Neural progenitor cell (in vitro differentiated cells): ENCODE data around the gene RPH3AL. TPM values are rescaled to one million over a fixed set of nuclear protein-coding genes. Genes with fewer than 3 reads are reported as not detected.
A peak's percentile ranks its signal among the peaks of the same experiment; 100 is the strongest.
"Not testable (repeated sequence)": the region's sequence is repeated elsewhere in the genome, so short reads cannot be mapped to it uniquely, and the experiment has no call there.

Source experiments
- DNase-seq: peaks from one replicate; pipeline ENCODE4 v3.0.0-alpha.2; 2016; ENCODE audit warnings: low spot score
- H2AFZ ChIP-seq: fragments of 200-600 bp; sonication (generic); replicated peaks from 2 replicates; pipeline ENCODE4 v1.6.1; 2016; ENCODE audit warnings: antibody characterized with exemption
- H3F3A ChIP-seq: fragments of 200-600 bp; sonication (generic); 2 replicates; pipeline ENCODE4 v1.6.1; 2016; ENCODE audit warnings: antibody characterized with exemption, low read depth
- H3K27ac ChIP-seq: fragments of 200-600 bp; sonication (generic); 2 replicates; pipeline ENCODE4 v1.5.1; 2016; ENCODE audit warnings: mild to moderate bottlenecking
- H3K27me3 ChIP-seq: fragments of 200-600 bp; sonication (generic); 2 replicates; pipeline ENCODE4 v1.6.1; 2016; ENCODE audit warnings: mild to moderate bottlenecking, moderate library complexity
- H3K36me3 ChIP-seq: fragments of 200-600 bp; sonication (generic); 2 replicates; pipeline ENCODE4 v1.5.1; 2016
- H3K4me1 ChIP-seq: fragments of 200-600 bp; sonication (generic); 2 replicates; pipeline ENCODE4 v1.6.1; 2016; ENCODE audit warnings: mixed run types
- H3K4me2 ChIP-seq: fragments of 200-600 bp; sonication (generic); 2 replicates; pipeline ENCODE4 v1.6.1; 2016
- H3K4me3 ChIP-seq: fragments of 200-600 bp; sonication (generic); 2 replicates; pipeline ENCODE4 v1.5.1; 2016
- H3K79me2 ChIP-seq: fragments of 200-600 bp; sonication (generic); 2 replicates; pipeline ENCODE4 v1.6.1; 2016; ENCODE audit warnings: low read depth
- H3K9ac ChIP-seq: fragments of 200-600 bp; sonication (generic); 2 replicates; pipeline ENCODE4 v1.6.1; 2016
- H3K9me3 ChIP-seq: fragments of 200-600 bp; sonication (generic); 2 replicates; pipeline ENCODE4 v1.5.1; 2016; ENCODE audit warnings: low read depth
- H4K20me1 ChIP-seq: fragments of 200-600 bp; sonication (generic); 2 replicates; pipeline ENCODE4 v1.6.1; 2016; ENCODE audit warnings: low read depth
- H3K27ac Mint-ChIP-seq: 3 replicates; pipeline ENCODE4 v1.8.0; 2021; ENCODE audit warnings: mixed read lengths
- H3K27me3 Mint-ChIP-seq: 2 replicates; pipeline ENCODE4 v1.8.0; 2022; ENCODE audit warnings: low read depth, mild to moderate bottlenecking, inconsistent platforms, moderate library complexity, mixed read lengths; ENCODE audit not compliant: insufficient read depth
- H3K36me3 Mint-ChIP-seq: 3 replicates; pipeline ENCODE4 v1.8.0; 2021; ENCODE audit warnings: mixed read lengths
- H3K4me1 Mint-ChIP-seq: 3 replicates; pipeline ENCODE4 v1.8.0; 2021; ENCODE audit warnings: mixed read lengths
- H3K4me3 Mint-ChIP-seq: 3 replicates; pipeline ENCODE4 v1.8.0; 2021; ENCODE audit warnings: mild to moderate bottlenecking, moderate library complexity, mixed read lengths
- H3K9me3 Mint-ChIP-seq: 3 replicates; pipeline ENCODE4 v1.8.0; 2020; ENCODE audit warnings: mixed read lengths
- CTCF ChIP-seq: fragments of 200-600 bp; sonication (generic); IDR thresholded peaks from 2 replicates; pipeline ENCODE4 v1.5.1; 2017; ENCODE audit warnings: antibody characterized with exemption, mild to moderate bottlenecking
- EZH2 ChIP-seq: fragments of 200-600 bp; sonication (generic); IDR thresholded peaks from 2 replicates; pipeline ENCODE4 v1.6.1; 2017; ENCODE audit warnings: antibody characterized with exemption, mild to moderate bottlenecking, moderate library complexity
- EZH2phosphoT487 ChIP-seq: fragments of 200-600 bp; sonication (generic); IDR thresholded peaks from 2 replicates; pipeline ENCODE4 v1.6.1; 2017; ENCODE audit warnings: antibody characterized with exemption
- total RNA-seq: library from RNA; depleted of rRNA; stranded (reverse); fragments of >200 nt; gene quantifications from 2 replicates; pipeline ENCODE4 v1.2.3, GENCODE V29; 2015; ENCODE audit warnings: low replicate concordance

The RPH3AL gene
- total RNA-seq, 1 donor from 2014 or later, result 7.5 TPM

GRCh38 chr17:225551-225950 is 127.1 kb downstream of the RPH3AL start:
- no peak overlapping the region for H3K27ac ChIP-seq
- H3K4me3 Mint-ChIP-seq, result no peak overlapping the region

GRCh38 chr17:224576-224975 is 128.0 kb downstream of the RPH3AL start:
- not testable (repeated sequence) for H3K27ac Mint-ChIP-seq, H3K27ac ChIP-seq, H3K27me3 ChIP-seq, H2AFZ ChIP-seq, H3K4me3 ChIP-seq, H3K36me3 Mint-ChIP-seq, H4K20me1 ChIP-seq, H3K4me2 ChIP-seq, H3K9me3 ChIP-seq, H3K36me3 ChIP-seq, H3K9ac ChIP-seq, DNase-seq, H3K9me3 Mint-ChIP-seq, H3K79me2 ChIP-seq, H3K4me1 ChIP-seq, H3F3A ChIP-seq
- Mint-ChIP-seq H3K4me1 (peaks cover 14% of the 10 kb centered on the region), H3K4me3 (peak overlapping the region; percentile 33), H3K27me3 (peaks cover 11% of the 10 kb centered on the region)

More at GRCh38 chr17:225551-225950, 127.1 kb downstream of the RPH3AL start:
- Histone ChIP-seq H3K4me2 (no peak overlapping the region), H3K9me3 (no peaks in the 10 kb centered on the region), H3K4me1 (peaks cover 7% of the 10 kb centered on the region), H3F3A (no peaks in the 10 kb centered on the region), H2AFZ (no peak overlapping the region), H3K79me2 (no peaks in the 10 kb centered on the region), H3K9ac (no peak overlapping the region), H4K20me1 (no peaks in the 10 kb centered on the region), H3K27me3 (no peaks in the 10 kb centered on the region), H3K4me3 (no peak overlapping the region), H3K36me3 (no peaks in the 10 kb centered on the region)
- TF ChIP-seq EZH2phosphoT487 (no peak), CTCF (no peak), EZH2 (no peak)
- Mint-ChIP-seq H3K27ac (no peak overlapping the region), H3K4me1 (peaks cover 16% of the 10 kb centered on the region), H3K36me3 (no peaks in the 10 kb centered on the region), H3K9me3 (no peaks in the 10 kb centered on the region), H3K27me3 (peaks cover 13% of the 10 kb centered on the region)
- DNase-seq, result no peak

- H2AFZ ChIP-seq, result no peak overlapping the region
- H3K4me3 ChIP-seq, result no peak overlapping the region
- peaks cover 11% of the 10 kb centered on the region for H3K27me3 Mint-ChIP-seq
- no peak overlapping the region for H3K27ac Mint-ChIP-seq
- H3K4me2 ChIP-seq, result no peak overlapping the region
- H3K36me3 Mint-ChIP-seq, result no peaks in the 10 kb centered on the region
- no peaks in the 10 kb centered on the region for H3K9me3 ChIP-seq
- H3K79me2 ChIP-seq, result no peaks in the 10 kb centered on the region
- no peaks in the 10 kb centered on the region for H3K36me3 ChIP-seq
- peaks cover 7% of the 10 kb centered on the region for H3K4me1 ChIP-seq
- DNase-seq, result no peak
- H3K27me3 ChIP-seq, result no peaks in the 10 kb centered on the region
- no peaks in the 10 kb centered on the region for H3K9me3 Mint-ChIP-seq
- no peaks in the 10 kb centered on the region for H4K20me1 ChIP-seq
- peaks cover 14% of the 10 kb centered on the region for H3K4me1 Mint-ChIP-seq
- H3F3A ChIP-seq, result peaks cover 4% of the 10 kb centered on the region
- H3K9ac ChIP-seq, result no peak overlapping the region
- peak overlapping the region; percentile 33 for H3K4me3 Mint-ChIP-seq
- no peak for TF ChIP-seq EZH2phosphoT487
- no peak for TF ChIP-seq CTCF
- TF ChIP-seq EZH2, result no peak
- no peak overlapping the region for H3K27ac ChIP-seq
Measured at GRCh38 chr17:223723-224471, 128.7 kb downstream of the RPH3AL start.

- no peaks in the 10 kb centered on the region for H3K36me3 ChIP-seq
- peaks cover 3% of the 10 kb centered on the region for H3K4me1 ChIP-seq
- TF ChIP-seq EZH2phosphoT487, result no peak
- TF ChIP-seq EZH2, result no peak
- TF ChIP-seq CTCF, result no peak
- Mint-ChIP-seq H3K4me1 (peaks cover 9% of the 10 kb centered on the region), H3K36me3 (no peaks in the 10 kb centered on the region), H3K9me3 (no peaks in the 10 kb centered on the region), H3K27ac (peak overlapping the region; percentile 66), H3K4me3 (no peak overlapping the region), H3K27me3 (peaks cover 11% of the 10 kb centered on the region)
- peaks cover 4% of the 10 kb centered on the region for H3F3A ChIP-seq
- no peaks in the 10 kb centered on the region for H4K20me1 ChIP-seq
- no peak overlapping the region for H2AFZ ChIP-seq
- H3K9me3 ChIP-seq, result no peaks in the 10 kb centered on the region
- H3K27ac ChIP-seq, result no peak overlapping the region
- no peak overlapping the region for H3K4me2 ChIP-seq
- DNase-seq, result no peak
- H3K27me3 ChIP-seq, result no peaks in the 10 kb centered on the region
- H3K9ac ChIP-seq, result no peak overlapping the region
- H3K4me3 ChIP-seq, result no peak overlapping the region
- H3K79me2 ChIP-seq, result no peaks in the 10 kb centered on the region
Measured at GRCh38 chr17:222172-222571, 130.4 kb downstream of the RPH3AL start.
